Measurements from ENCODE around the gene ALLC. TPM values are rescaled to one million over a fixed set of nuclear protein-coding genes. Genes with fewer than 3 reads are reported as not detected.

Gene ALLC
- total RNA-seq, 2 experiments from 2014 or later: not detected

DNA sequence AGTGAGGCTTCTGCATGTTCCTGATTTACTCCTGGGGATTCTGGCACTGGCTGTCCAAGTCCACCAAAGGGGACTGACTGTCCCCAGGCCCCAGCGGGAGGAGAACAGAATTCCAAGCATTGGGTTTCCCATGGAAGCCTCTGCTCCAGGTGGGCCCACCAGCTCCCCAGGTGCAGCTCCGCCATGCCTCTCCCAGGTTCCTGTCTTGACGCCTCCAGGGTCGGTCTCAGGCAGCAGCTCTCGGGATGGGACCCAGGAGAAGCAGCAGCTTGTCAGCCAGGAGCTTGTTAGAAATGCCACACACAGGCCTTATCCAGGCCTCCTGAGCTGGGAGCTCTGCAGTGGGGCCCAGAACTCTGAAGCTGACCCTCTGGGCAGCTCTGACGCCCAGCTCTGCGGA lies 93.3 kb downstream of the ALLC start:
- no peaks in the 10 kb centered on the region for H3K9me3 Mint-ChIP-seq
- no peak for TF ChIP-seq CTCF (IDR thresholded peaks at IDR 0.05)
- H3K36me3 Mint-ChIP-seq (ENCODE audit: low read depth): no peaks in the 10 kb centered on the region
- peaks cover 7% of the 10 kb centered on the region for H3K27me3 Mint-ChIP-seq
- H3K4me1 Mint-ChIP-seq (ENCODE audit: low read depth): no peaks in the 10 kb centered on the region
- POLR2A ChIA-PET: no interaction called here
- CTCF ChIA-PET: interaction anchor here (0.6 to 1.4 kb wide), 2 partner anchors 23 to 57 kb away, joined by 3 read pairs; no protein-coding TSS in a partner anchor
- DNase-seq (no peak), ATAC-seq (no peak)
- intact Hi-C loops (cut with micrococcal nuclease): no loop called here
- no peak overlapping the region for H3K27ac Mint-ChIP-seq
- no peak overlapping the region for H3K4me3 Mint-ChIP-seq

GRCh38 chr2:3751806-3752205 lies 93.8 kb downstream of the ALLC start:
- DNase-seq (no peak), ATAC-seq (no peak)
- Mint-ChIP-seq H3K36me3 (ENCODE audit: low read depth) (no peaks in the 10 kb centered on the region), H3K4me1 (ENCODE audit: low read depth) (no peaks in the 10 kb centered on the region), H3K4me3 (no peak overlapping the region), H3K9me3 (no peaks in the 10 kb centered on the region), H3K27me3 (peaks cover 7% of the 10 kb centered on the region), H3K27ac (no peak overlapping the region)
- no peak for TF ChIP-seq CTCF (IDR thresholded peaks at IDR 0.05)
- CTCF ChIA-PET: interaction anchor here (0.6 to 1.4 kb wide), 2 partner anchors 24 to 56 kb away, joined by 3 read pairs; no protein-coding TSS in a partner anchor
- POLR2A ChIA-PET: no interaction called here
- intact Hi-C loops (cut with micrococcal nuclease): no loop called here

Other genes with a start within 250 kb of the ALLC start
- gene ADI1, start 138.7 kb upstream of the ALLC start, total RNA-seq: 10 to 100 TPM; 15.7 to 18.2 TPM
- 10 to 100 TPM; 23.4 to 24.7 TPM for gene RNASEH1, start 99.9 kb upstream of the ALLC start, total RNA-seq
- gene RPS7, start 82.9 kb upstream of the ALLC start, total RNA-seq: 1,000 to 10,000 TPM; 1,838 to 1,893 TPM
- gene COLEC11, start 63.1 kb upstream of the ALLC start, total RNA-seq: under 1 TPM in 1 of 2 experiments, not detected in 1; 0.49 TPM
- not detected for gene DCDC2C, start 45.4 kb downstream of the ALLC start, total RNA-seq